ENCODE data around the gene CORIN.

Gene CORIN

GRCh38 chr4:47672696-47673095, 165.2 kb downstream of the CORIN start:
- H3K27me3 ChIP-seq (replicated peaks): no peaks in the 10 kb centered on the region
- DNase-seq: no peak
- no peak overlapping the region for H3K27ac ChIP-seq
- H3K4me3 ChIP-seq (ENCODE audit: low read depth, low read length): no peak overlapping the region
- no peaks in the 10 kb centered on the region for H3K36me3 ChIP-seq (replicated peaks)
- TF ChIP-seq, protein P1, sequence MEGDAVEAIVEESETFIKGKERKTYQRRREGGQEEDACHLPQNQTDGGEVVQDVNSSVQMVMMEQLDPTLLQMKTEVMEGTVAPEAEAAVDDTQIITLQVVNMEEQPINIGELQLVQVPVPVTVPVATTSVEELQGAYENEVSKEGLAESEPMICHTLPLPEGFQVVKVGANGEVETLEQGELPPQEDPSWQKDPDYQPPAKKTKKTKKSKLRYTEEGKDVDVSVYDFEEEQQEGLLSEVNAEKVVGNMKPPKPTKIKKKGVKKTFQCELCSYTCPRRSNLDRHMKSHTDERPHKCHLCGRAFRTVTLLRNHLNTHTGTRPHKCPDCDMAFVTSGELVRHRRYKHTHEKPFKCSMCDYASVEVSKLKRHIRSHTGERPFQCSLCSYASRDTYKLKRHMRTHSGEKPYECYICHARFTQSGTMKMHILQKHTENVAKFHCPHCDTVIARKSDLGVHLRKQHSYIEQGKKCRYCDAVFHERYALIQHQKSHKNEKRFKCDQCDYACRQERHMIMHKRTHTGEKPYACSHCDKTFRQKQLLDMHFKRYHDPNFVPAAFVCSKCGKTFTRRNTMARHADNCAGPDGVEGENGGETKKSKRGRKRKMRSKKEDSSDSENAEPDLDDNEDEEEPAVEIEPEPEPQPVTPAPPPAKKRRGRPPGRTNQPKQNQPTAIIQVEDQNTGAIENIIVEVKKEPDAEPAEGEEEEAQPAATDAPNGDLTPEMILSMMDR (IDR thresholded peaks at IDR 0.05; ENCODE audit: low read depth, low read length, missing control alignments): no peak
- in situ Hi-C loops (cut with HindIII; ENCODE audit: low pct_ligation_motif_present, low sequenced_read_pairs): no loop called here

DNA sequence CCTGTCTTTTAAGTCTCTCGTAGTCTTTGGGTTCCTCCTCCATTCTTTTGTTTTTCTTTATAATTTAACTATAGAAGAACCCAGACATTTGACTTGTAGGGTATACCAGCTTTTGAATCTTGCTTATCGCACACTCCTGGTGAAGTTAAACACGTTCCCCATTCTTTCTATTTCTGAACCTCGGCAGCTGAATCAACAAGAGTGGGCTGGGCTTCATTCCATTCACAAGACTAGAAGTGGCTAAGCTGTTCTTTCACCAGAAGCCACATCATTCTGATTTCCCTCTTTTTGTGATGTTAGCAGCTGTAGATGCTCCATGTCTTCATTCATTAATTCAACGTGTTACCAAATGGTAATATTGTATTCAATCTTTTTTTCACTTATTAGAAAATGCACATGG, 167.9 kb downstream of the CORIN start:
- H3K4me3 ChIP-seq (ENCODE audit: low read depth, low read length): no peak overlapping the region
- peak; percentile 58 for DNase-seq
- TF ChIP-seq, protein P1 (IDR thresholded peaks at IDR 0.05; ENCODE audit: low read depth, low read length, missing control alignments): no peak
- H3K36me3 ChIP-seq (replicated peaks): no peaks in the 10 kb centered on the region
- no peaks in the 10 kb centered on the region for H3K27me3 ChIP-seq (replicated peaks)
- no peak overlapping the region for H3K27ac ChIP-seq
- in situ Hi-C loops (cut with HindIII; ENCODE audit: low pct_ligation_motif_present, low sequenced_read_pairs): no loop called here

DNA sequence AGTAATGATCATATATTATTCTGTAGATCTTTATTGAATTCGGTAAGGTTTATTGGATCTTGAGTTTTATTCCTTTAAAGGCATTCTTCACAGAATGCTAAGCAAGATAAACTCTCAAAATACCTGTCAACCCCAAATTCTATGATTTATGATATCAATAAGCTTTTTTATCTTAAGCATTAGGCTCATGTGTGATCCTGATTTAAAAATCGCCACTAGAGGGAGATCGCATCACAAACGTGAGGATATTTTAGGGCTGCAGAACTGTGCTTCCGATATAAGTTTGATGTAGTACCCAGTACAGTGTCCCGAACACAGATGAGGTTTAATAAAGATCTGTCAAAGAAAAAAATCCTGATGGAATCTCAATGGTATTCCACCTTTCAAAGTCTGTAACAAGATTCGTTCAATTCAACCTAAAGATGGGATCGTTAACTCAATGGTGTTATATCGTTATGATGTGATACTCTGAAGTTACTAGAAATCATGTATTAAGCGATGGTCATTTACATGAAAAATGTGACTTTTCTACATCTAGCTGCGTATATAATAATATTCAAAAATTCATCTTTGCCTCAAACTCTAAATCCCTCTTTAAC, 169.0 kb downstream of the CORIN start:
- DNase-seq: peak; percentile 53
- in situ Hi-C loops (cut with HindIII; ENCODE audit: low pct_ligation_motif_present, low sequenced_read_pairs): no loop called here
- Histone ChIP-seq H3K4me3 (ENCODE audit: low read depth, low read length) (no peak overlapping the region), H3K27ac (no peak overlapping the region), H3K27me3 (replicated peaks) (no peaks in the 10 kb centered on the region), H3K36me3 (replicated peaks) (no peaks in the 10 kb centered on the region)
- TF ChIP-seq, protein P1 (IDR thresholded peaks at IDR 0.05; ENCODE audit: low read depth, low read length, missing control alignments): peak; percentile 71

- no peak overlapping the region for H3K4me3 ChIP-seq (ENCODE audit: low read depth, low read length)
- no peaks in the 10 kb centered on the region for H3K27me3 ChIP-seq (replicated peaks)
- no peaks in the 10 kb centered on the region for H3K36me3 ChIP-seq (replicated peaks)
- DNase-seq: no peak
- TF ChIP-seq, protein P1 (IDR thresholded peaks at IDR 0.05; ENCODE audit: low read depth, low read length, missing control alignments): no peak
- in situ Hi-C loops (cut with HindIII; ENCODE audit: low pct_ligation_motif_present, low sequenced_read_pairs): no loop called here
- no peak overlapping the region for H3K27ac ChIP-seq
Observed at GRCh38 chr4:47668256-47668655, 169.6 kb downstream of the CORIN start.

GRCh38 chr4:47667552-47667951, 170.3 kb downstream of the CORIN start:
- no peak overlapping the region for H3K4me3 ChIP-seq (ENCODE audit: low read depth, low read length)
- no peak overlapping the region for H3K27ac ChIP-seq
- H3K27me3 ChIP-seq (replicated peaks): no peaks in the 10 kb centered on the region
- no peaks in the 10 kb centered on the region for H3K36me3 ChIP-seq (replicated peaks)
- DNase-seq: peak; percentile 33
- TF ChIP-seq, protein P1 (IDR thresholded peaks at IDR 0.05; ENCODE audit: low read depth, low read length, missing control alignments): no peak
- in situ Hi-C loops (cut with HindIII; ENCODE audit: low pct_ligation_motif_present, low sequenced_read_pairs): no loop called here
